ENCODE measurements around the gene U2AF2. TPM values are rescaled to one million over a fixed set of nuclear protein-coding genes. Genes with fewer than 3 reads are reported as not detected.
A peak's percentile ranks its signal among the peaks of the same experiment; 100 is the strongest.

Gene U2AF2
- total RNA-seq, 1 experiment from 2014 or later: 321 TPM

GRCh38 chr19:55680339-55681130 lies 25.7 kb downstream of the U2AF2 start:
- Mint-ChIP-seq H3K9me3 (no peaks in the 10 kb centered on the region; a peak in 1 of 5 replicates), H3K4me3 (no peak overlapping the region; a peak in 1 of 5 replicates), H3K27me3 (ENCODE audit: low read depth) (no peaks in the 10 kb centered on the region), H3K27ac (peak overlapping the region in 1 of 3 experiments; percentile 49; a peak in 2 of 7 replicates), H3K36me3 (ENCODE audit: insufficient read depth in 1 of 3, low read depth in 3 of 3) (peaks cover 22 to 56% (median 49%) of the 10 kb centered on the region in 3 experiments), H3K4me1 (peaks cover 11 to 14% of the 10 kb centered on the region in 2 experiments)
- Histone ChIP-seq H3K23ac (ENCODE audit: insufficient read length, low read depth, low read length) (no peak overlapping the region), H4K91ac (ENCODE audit: insufficient read length, low read depth, low read length) (no peak overlapping the region), H3K9ac (ENCODE audit: extremely low read depth, insufficient read length, low read length) (no peak overlapping the region), H4K8ac (replicated peaks; ENCODE audit: insufficient read length, low read depth, low read length) (no peak overlapping the region), H3K4me2 (ENCODE audit: insufficient read depth, insufficient read length, low read length) (no peak overlapping the region), H2BK12ac (ENCODE audit: insufficient read length, low read depth, low read length) (no peak overlapping the region), H3K9me3 (ENCODE audit: control insufficient read depth, low read depth, low read length) (no peaks in the 10 kb centered on the region), H3K56ac (ENCODE audit: insufficient read length, low read depth, low read length) (no peak overlapping the region), H3K4ac (ENCODE audit: low read depth, low read length) (no peak overlapping the region), H3K18ac (ENCODE audit: insufficient read length, low read depth, low read length) (no peak overlapping the region), H2BK15ac (ENCODE audit: low read depth, low read length) (no peak overlapping the region), H4K20me1 (ENCODE audit: control insufficient read depth, insufficient read depth, insufficient read length) (no peaks in the 10 kb centered on the region), H3K27me3 (ENCODE audit: insufficient read depth, low read length) (no peaks in the 10 kb centered on the region), H3T11ph (ENCODE audit: low read length) (no peak overlapping the region), H2BK5ac (ENCODE audit: insufficient read length, low read length) (no peak overlapping the region), H3K79me2 (ENCODE audit: insufficient read depth, low read length) (peaks cover 16% of the 10 kb centered on the region; the same call in 1 of the 2 replicates), H3K23me2 (ENCODE audit: insufficient read length, low read depth, low read length, poor library complexity, severe bottlenecking) (peaks cover 5% of the 10 kb centered on the region), H2BK120ac (ENCODE audit: low read depth, low read length, poor library complexity, severe bottlenecking) (no peak overlapping the region), H2AFZ (ENCODE audit: low read length) (no peak overlapping the region), H4K5ac (ENCODE audit: insufficient read length, low read depth, low read length) (no peak overlapping the region), H3K4me1 (ENCODE audit: insufficient read depth, low read length) (no peaks in the 10 kb centered on the region), H3K14ac (ENCODE audit: insufficient read depth, low read length) (no peak overlapping the region), H2AK5ac (ENCODE audit: insufficient read length, low read length) (no peak overlapping the region), H2BK20ac (ENCODE audit: low read depth, low read length, poor library complexity, severe bottlenecking) (no peak overlapping the region), H3K79me1 (ENCODE audit: insufficient read depth, low read depth, low read length, poor library complexity, severe bottlenecking) (peaks cover 18% of the 10 kb centered on the region), H3K27ac (ENCODE audit: insufficient read length, low read depth, low read length) (no peak overlapping the region)
- DNase-seq: no peak
- TF ChIP-seq CTCF (conservative IDR thresholded peaks at IDR 0.05): no peak
- no CpG with 5 or more reads among the region's 20 CpGs for WGBS (ENCODE audit: extremely low coverage, insufficient read length, low lambda C conversion rate)
